GM19043 (cell line): ENCODE data around the gene CCDC27.
A peak's percentile ranks its signal among the peaks of the same experiment; 100 is the strongest.
"Not testable (repeated sequence)": the region's sequence is repeated elsewhere in the genome, so short reads cannot be mapped to it uniquely, and the experiment has no call there.

Source experiments
- ATAC-seq: cut with Tn5 transposase; IDR thresholded peaks from one replicate; pipeline ENCODE4 v1.9.1; 2021; ENCODE audit warnings: low read depth; ENCODE audit not compliant: unreplicated experiment

The CCDC27 gene

DNA sequence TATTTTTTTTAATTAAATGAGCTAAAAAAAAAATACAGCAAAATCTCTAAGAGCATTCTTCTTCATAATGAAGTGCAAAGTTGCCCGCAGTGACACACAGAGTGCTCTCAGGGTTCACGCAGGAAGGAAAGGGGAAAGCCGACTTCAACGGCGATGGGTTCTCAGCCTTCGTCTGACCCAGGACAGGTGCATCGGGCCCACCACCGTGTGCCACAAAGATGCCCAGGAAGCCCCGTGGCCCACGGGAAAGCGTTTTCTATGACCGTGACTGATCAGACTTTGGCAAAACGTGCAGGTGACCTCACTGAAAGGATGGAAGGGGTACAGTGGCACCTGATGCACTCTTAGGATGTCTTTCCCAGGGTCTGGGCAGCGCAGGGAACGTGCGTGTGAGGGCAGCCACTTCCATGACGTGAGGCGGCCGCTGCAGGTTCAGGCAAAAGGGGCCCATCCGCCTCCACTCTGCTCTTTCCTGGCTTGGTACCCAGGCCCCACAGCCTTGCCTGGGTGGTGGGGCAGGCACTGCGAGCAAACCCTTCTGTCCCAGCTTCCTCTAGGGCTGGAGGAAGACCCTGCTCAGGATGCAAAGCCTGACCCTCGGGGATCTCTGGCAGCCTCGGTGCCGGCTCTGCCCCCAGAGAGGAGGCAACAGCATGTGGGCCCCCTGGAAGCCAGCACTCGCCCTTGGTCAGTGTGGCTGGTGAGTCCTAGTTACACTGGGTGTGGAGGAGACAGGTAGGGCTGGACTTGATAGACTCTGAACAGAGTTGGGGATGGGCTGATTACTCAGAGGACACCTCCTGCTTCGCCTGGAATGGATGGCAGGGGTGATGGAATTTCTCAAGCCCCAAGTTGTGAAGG is 35.7 kb downstream of the CCDC27 start:
- no peak for ATAC-seq

DNA sequence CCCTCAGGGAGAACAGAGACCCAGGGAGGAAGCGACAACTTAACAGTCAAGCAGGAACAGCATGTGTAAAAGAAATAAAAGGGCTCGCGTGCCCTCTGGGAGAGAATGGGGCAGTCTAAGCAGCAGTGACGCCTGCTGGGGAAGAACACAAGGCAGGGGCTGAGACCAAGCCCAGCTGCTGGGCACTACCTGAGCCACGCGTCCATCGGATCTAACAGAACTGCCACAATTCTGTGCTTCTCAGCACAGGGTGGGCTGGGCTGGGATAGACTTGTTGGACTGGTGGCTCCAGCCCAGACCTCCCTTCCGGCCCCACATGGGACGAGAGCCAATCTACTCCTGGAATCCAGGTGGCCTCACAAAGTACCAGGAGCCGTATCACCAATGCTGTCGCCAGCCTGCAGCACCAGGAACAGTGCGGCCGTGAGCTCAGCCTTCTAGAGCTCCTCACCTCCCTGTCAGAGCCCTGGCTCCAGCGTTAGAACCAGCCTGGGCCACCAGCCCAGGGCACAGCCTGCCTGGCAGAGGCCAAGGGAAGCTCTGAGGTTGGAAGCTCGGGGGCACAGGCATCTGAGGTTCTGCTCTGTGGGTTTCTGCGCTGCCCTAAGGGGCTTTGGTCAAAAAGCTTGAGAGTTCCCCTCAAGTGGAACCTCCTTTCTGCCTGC is 36.6 kb downstream of the CCDC27 start:
- ATAC-seq: no peak

GRCh38 chr1:3789421-3790300 is 37.4 kb downstream of the CCDC27 start:
- no peak for ATAC-seq

GRCh38 chr1:3790500-3790923 is 38.3 kb downstream of the CCDC27 start:
- no peak for ATAC-seq

DNA sequence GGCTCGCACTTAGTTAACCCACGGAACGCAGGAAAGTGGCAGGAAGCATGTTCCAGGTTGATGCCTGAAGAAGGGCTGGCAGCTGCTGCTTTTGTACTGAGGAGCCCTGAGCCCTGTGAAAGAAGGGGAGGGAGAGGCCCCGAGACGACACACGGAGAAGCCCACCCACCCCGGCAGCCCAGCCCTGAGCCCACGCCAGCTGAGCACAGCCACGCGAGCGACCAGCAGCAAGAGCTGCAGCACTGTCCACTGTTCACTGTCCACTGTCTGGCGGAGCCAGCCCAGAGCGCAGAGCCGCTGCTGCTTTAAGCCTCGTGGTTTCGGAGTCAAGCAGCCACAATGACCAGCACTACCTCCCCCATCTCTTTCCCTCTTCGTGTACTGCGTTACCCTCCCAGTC is 38.7 kb downstream of the CCDC27 start:
- no peak for ATAC-seq

DNA sequence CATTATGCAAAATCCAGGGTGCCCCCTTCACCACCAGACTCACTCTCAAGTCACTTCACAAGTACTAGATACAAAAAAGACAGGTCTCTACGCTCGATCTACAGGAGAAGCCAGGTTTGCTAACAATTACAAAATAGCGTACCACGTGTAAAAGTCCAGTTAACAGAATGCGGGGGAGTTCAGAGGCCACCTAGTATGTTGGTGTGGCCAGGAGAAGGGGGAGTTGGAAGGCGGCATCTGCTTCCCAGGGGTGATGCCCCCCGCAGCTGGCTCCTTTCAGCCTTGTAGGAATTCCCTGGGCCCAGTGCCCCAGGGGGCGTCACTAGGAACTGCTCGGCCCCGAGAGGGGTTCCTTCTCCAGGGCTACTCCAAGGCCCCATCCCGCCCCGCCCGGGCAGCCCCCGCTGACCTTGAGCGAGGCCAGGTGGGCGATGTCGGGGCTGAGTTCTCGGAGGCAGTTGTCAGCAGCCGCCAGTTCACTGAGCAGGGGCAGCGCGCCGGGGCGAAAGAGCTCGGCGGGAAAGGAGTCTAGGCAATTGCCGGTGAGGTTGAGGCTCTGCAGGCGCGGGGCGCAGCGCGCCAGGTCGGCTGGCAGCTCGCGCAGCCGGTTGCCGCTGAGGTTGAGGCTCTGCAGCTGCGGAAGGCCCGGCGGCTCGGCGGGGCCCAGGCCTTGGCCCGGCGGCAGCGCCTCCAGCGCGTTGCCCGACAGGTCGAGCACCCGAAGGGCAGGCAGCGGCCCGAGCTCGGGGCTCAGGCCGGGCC is 43.4 kb downstream of the CCDC27 start:
- no peak for ATAC-seq

DNA sequence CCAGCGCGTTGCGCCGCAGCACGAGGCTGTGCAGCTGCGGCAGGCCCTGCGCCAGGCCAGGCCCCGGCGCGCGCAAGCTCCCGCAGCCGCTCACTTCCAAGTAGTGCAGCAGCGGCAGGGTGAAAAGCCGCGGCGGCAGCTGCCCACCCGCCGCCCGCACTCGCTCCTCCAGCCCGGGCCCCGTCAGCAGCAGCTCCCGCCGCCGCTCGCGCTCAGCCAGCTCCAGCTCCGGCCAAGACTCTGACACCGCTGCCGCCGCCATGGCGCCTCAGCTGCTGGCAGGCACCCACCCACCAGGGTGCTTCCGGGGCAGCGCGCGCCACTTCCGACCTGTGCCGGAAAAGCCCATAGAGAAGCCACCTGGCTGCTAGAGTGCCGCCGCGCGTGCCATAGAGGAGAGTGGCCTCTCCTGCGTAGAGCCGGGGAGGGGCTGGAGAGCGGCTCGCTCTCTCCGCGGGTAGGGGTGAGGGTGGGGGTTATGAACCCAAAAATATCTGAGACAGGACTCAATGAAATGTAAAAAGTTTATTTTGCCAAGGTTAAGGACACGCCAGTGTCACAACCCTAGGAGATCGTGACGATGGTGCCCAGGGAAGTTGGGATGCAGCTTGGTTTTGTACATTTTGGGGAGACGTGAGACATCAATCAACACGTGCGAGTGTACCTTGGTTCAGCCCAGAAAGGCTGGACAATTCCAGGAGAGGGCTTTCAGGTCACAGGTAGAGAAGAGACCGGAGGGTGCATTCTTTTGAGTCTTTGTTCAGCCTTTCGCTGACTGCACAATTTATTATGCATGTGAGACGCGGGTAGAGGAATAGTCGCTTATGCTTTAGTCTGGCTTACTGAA is 44.2 kb downstream of the CCDC27 start, which contains the start of gene LRRC47:
TSS of gene LRRC47 (minus strand) at position 284 of the 847 bp plus-strand sequence. CDS start at position 262, 22 bp downstream.
- ATAC-seq: peak; percentile 97

DNA sequence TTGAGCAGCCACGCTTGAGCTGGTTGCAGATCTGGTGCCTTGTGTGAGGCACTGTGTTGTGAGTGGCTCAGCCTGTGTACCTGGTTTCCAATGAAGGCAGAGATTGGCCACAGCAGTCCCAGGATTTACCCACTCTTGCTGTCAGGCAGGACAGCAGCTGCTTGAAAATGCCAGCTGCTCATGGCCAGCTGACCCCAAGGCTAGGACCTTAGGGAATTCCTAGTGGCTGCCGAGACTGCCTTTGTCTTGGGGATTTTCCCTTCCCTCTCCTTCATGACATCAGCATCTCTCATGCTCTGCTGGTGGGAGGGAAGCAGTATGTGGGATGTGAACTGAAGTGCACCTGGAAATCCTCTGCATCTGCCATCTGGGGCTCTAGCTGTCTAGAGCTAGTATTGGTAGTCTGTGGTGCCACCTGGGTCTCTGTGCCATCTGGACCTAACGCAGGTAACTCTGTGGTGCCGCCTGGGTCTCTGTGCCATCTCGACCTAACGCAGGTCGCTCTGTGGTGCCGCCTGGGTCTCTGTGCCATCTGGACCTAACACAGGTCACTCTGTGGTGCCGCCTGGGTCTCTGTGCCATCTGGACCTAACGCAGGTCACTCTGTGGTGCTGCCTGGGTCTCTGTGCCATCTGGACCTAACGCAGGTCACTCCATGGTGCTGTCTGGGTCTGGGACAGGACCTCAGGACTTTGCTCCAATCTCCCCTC is 47.9 kb downstream of the CCDC27 start:
- no peak for ATAC-seq

DNA sequence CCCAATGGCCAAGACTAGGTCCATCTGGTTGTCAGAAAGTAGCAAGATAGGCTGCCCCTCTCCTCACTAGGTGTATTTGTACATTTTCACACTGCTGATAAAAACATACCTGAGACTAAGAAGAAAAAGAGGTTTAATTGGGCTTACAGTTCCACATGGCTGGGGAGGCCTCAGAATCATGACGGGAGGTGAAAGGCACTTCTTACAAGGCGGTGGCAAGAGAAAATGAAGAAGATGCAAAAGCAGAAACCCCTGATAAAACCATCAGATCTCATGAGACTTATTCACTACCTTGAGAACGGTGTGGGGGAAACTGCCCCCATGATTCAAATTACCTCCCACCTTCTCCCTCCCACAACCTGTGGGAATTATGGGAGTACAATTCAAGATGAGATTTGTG is 48.5 kb downstream of the CCDC27 start:
- not testable (repeated sequence) for ATAC-seq

GRCh38 chr1:3803905-3804626 is 51.8 kb downstream of the CCDC27 start:
- ATAC-seq: no peak

GRCh38 chr1:3804627-3804944 is 52.3 kb downstream of the CCDC27 start:
- ATAC-seq: not testable (repeated sequence)

DNA sequence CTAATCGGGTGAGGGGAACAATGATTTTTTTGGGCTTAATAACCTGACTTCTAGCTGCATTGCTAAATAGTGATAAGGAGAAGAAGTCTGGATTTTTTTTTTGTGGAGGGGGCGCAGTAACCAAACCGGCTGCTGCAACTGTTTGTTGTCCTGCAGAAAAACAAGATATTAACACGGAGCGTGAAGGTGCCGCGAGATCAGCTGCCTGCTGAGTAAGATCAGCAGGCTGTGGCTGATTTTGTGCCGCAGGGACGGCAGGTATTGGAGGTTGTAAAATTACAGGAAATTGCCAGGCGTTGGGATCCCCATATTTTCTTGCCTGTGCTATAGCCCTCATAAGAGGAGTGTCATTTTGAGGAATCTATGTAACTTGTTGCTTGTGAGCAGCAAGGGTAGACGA is 52.8 kb downstream of the CCDC27 start:
- ATAC-seq: no peak

DNA sequence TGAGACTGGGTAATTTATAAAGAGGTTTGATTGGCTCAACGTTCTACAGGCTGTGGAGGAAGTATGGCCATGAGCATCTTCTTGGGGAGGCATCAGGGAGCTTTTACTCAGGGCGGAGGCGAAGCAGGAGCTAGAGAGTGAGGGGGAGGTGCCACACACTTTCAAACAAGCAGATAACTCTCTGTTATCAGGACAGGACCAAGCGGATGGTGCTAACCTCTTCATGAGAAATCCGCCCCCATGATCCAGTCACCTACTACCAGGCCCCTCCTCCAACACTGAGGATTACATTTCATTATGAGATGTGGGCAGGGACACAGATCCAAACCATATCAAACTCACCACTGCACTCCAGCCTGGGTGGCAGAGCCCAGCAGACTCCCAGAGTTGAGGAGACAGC is 55.5 kb downstream of the CCDC27 start:
- no peak for ATAC-seq

- no peak for ATAC-seq
These were observed 57.4 kb downstream of the CCDC27 start for GRCh38 chr1:3809680-3810079.

DNA sequence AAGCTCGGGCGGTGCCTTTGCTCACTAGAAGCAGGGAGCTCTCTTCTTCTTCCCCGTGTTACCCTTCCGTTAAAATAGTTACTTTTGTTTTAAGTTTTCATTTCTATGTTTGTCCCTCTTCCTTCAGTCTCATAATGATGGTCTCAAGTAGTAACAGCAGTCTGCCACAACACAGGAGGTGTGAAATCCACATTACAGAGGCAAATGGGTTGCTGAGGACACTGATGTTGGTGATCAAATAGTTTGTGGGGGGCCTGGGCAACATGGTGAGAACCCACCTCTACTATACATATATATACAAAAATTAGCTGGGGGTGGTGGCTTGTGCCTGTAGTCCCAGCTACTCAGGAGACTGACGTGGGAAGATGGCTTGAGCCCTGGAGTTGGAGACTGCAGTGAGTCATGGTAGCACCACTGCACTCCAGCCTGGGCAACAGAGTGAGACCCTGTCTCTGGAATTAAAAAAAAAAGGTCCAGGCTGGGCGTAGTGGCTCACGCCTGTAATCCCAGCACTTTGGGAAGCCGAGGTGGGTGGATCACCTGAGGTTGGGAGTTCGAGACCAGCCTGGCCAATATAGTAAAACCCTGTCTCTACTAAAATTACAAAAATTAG is 58.0 kb downstream of the CCDC27 start:
- not testable (repeated sequence) for ATAC-seq

DNA sequence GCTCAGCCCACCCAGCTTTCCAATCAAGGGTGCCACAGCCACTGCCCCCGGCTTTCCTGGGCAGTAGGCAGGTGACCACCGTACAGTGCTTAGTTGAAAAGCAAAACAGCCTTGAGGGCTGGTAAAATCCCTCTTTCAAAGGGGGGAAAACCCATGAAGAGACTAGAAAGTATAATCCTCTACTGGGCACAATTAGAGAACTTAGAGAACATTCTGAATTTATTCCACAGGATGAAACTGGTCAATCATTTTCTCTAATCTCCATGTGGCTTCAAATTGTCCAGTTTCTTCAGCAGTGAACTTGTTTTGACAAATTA is 59.3 kb downstream of the CCDC27 start:
- no peak for ATAC-seq

DNA sequence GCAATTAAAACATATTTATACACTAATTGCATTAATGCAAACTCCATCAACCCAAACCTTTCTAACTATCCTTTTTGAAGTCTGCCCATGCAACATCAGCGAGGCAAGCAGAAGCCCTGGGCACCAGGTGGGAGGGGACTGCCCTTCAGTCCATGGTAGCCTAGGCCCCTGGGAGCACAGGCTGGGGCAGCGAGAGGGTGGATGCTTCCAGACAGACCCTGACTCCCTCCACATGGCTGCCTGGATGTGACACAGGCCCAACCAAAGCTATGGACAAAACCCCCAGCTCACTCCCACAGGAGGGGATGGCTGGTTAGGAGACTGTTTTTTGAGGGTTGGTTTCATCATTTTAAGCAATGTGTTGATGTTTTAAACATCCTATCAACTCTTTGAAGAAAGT is 61.8 kb downstream of the CCDC27 start:
- ATAC-seq: no peak
